BJ (cell line): ENCODE results near the gene COBL. TPM values are rescaled to one million over a fixed set of nuclear protein-coding genes. Genes with fewer than 3 reads are reported as not detected.

Experiments
- CTCF ChIA-PET: fragments of 350-600 bp; formaldehyde crosslinking; extraction: SDS; loops from one replicate; lab custom pipeline; 2021; ENCODE audit warnings: antibody characterized with exemption, inconsistent platforms; lab: Yijun Ruan, JAX
- POLR2A ChIA-PET: fragments of 300-600 bp; sonication (Branson Sonifier 250); formaldehyde crosslinking; extraction: SDS; loops from one replicate; lab custom pipeline; 2021; ENCODE audit warnings: antibody characterized with exemption; lab: Charles Lee
- DNase-seq: peaks from one replicate; pipeline ENCODE4 v3.0.0-alpha.2; 2011; ENCODE audit warnings: low read depth
- H3K27me3 ChIP-seq: 2 replicates; pipeline ENCODE4 v1.6.0; 2011; ENCODE audit warnings: low read length; ENCODE audit not compliant: control insufficient read depth, insufficient read depth
- H3K36me3 ChIP-seq: 2 replicates; pipeline ENCODE4 v1.5.1; 2011; ENCODE audit warnings: low read length; ENCODE audit not compliant: control insufficient read depth, insufficient read depth
- H3K4me3 ChIP-seq: 2 replicates; pipeline ENCODE4 v1.5.1; 2011; ENCODE audit warnings: low read depth, mild to moderate bottlenecking, control low read depth, low read length
- CTCF ChIP-seq: IDR thresholded peaks from 2 replicates; pipeline ENCODE4 v1.5.1; 2011; ENCODE audit warnings: low read depth, mild to moderate bottlenecking, control low read depth, inconsistent platforms, low read length, moderate library complexity; ENCODE audit not compliant: insufficient read depth
- polyA plus RNA-seq: library from polyadenylated mRNA; depleted of rRNA; stranded (reverse); fragments of >200 nt; gene quantifications from 2 replicates; pipeline ENCODE4 v1.2.3, GENCODE V29; 2011

The COBL gene
- polyA plus RNA-seq, 1 experiment, result not detected

GRCh38 chr7:51317582-51317910 is 937 bp upstream of the COBL start:
- ChIA-PET CTCF (no interaction called here), POLR2A (no interaction called here)
- TF ChIP-seq CTCF, result no peak
- Histone ChIP-seq H3K36me3 (no peaks in the 10 kb centered on the region), H3K27me3 (peaks cover 20% of the 10 kb centered on the region), H3K4me3 (no peak overlapping the region)
- no peak for DNase-seq

GRCh38 chr7:51316262-51316665 is 345 bp downstream of the COBL start:
- TF ChIP-seq CTCF, result no peak
- ChIA-PET POLR2A (no interaction called here), CTCF (no interaction called here)
- no peak overlapping the region for H3K4me3 ChIP-seq
- no peaks in the 10 kb centered on the region for H3K36me3 ChIP-seq
- peaks cover 20% of the 10 kb centered on the region for H3K27me3 ChIP-seq
- DNase-seq, result no peak

DNA sequence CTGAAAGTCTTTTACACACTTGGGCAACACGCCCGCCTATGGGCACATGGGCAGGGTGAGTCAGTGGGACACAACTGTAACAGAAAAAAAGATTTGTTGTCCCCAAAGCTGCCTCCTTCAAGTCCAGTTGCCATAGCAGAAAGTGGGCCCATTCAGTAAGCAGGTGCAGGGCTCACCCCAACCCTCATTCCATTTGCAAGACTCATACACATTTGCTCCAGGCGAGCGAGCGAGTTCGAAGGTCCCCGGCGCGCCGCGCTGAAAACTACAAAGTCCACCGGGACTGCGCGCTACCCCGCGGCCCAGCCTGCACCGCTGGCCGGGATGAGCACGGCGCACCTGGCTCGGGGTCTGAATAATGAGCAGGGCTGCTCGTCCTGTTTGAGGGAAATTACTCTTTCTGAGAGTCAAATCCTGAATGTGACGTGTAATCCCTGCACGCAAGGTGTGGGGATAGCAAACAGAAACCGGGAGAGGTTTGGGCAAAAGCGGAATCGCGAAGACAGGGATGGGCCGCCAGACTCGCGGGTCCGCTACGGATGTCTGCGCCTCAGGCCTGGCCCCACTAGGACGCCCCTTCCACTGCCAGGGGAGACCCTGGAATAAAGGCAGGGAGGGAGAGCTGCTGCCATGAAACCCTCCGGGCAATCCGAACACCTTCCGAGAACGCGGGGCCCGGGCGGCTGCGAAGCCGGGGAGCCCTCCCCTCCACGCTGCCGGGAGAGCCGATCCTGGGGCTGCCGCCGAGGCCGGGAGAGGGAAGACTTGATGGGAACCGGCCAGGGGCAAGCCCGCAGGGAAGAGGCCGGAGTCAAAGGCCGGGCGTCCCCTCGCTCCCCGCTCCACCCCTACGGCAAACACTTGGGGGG is 982 bp downstream of the COBL start:
- no peak overlapping the region for H3K4me3 ChIP-seq
- POLR2A ChIA-PET, result no interaction called here
- DNase-seq, result no peak
- CTCF ChIA-PET, result no interaction called here
- no peak for TF ChIP-seq CTCF
- H3K36me3 ChIP-seq, result no peaks in the 10 kb centered on the region
- H3K27me3 ChIP-seq, result peaks cover 20% of the 10 kb centered on the region

DNA sequence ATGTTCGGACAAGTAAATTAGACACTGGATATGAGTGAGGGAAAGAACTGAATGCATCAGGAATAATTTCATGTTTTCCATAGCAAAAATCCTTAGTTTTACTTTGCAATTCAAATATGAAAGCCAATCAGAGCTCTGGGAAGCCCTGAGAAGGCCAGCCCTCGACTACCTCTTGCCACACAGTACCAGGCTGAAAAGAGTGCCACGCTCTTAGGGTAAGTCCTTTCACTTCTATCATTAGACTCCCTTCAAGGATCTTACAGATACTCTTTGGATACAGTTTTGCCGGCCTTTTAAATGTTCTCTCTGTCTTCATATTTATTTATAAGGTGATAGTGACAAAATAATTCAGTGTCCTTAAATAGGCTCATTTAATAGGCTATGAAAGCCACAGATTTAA is 1.9 kb downstream of the COBL start:
- Histone ChIP-seq H3K27me3 (peaks cover 20% of the 10 kb centered on the region), H3K36me3 (no peaks in the 10 kb centered on the region), H3K4me3 (no peak overlapping the region)
- no peak for DNase-seq
- CTCF ChIA-PET, result no interaction called here
- POLR2A ChIA-PET, result no interaction called here
- TF ChIP-seq CTCF, result no peak

DNA sequence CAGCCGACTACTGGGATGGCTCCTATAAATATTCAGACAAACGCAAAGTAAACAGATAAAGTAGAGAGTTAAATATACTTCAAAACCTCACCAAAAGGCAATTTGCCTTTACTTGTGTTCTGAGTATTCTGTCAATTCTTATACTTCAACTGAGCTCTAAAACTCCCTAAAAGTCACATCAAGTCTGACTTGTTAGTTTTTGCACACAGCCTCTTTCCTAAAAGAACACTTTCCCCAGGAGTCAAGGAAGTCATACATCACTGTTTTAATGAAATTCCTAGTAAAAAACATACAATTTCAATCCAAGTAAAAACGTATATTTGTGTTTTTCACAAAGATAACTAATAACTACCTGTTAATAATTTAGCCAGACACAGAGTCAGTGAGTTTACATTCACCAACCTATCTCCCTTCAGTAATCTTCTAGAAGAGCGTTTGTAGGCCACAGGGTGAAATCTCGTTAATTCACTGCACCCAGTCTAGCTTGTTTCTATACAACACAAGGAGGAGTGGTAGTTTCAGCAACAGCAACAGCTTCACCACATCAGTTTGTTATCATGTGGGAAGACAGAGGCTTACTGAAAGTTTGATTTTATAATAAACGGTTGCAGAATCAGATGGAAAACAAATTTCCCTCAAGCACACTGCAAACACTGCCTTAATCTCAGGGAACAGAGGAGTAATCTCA is 2.7 kb downstream of the COBL start:
- H3K27me3 ChIP-seq, result peaks cover 20% of the 10 kb centered on the region
- TF ChIP-seq CTCF, result no peak
- no peaks in the 10 kb centered on the region for H3K36me3 ChIP-seq
- ChIA-PET CTCF (no interaction called here), POLR2A (no interaction called here)
- DNase-seq, result no peak
- no peak overlapping the region for H3K4me3 ChIP-seq
